ENCODE data around the gene NUDT16L1. TPM values are rescaled to one million over a fixed set of nuclear protein-coding genes. Genes with fewer than 3 reads are reported as not detected.

NUDT16L1 gene
- total RNA-seq, 2 donors from 2014 or later: 16.8 to 24.0 TPM

GRCh38 chr16:4660454-4661007 lies 32.8 kb upstream of the NUDT16L1 start:
- no peak for DNase-seq (ENCODE audit: low spot score)
- no peak for ATAC-seq (ENCODE audit: insufficient number of reproducible peaks, low FRiP score, low read depth)
- peaks cover 0 to 13% of the 10 kb centered on the region in 2 donors for H3K4me1 ChIP-seq (ENCODE audit: control insufficient read depth in 1 of 2, low read depth in 2 of 2)
- peaks cover 38% of the 10 kb centered on the region for H3K36me3 ChIP-seq
- H3K4me3 ChIP-seq: no peak overlapping the region
- H3K27me3 ChIP-seq (replicated peaks; ENCODE audit: insufficient read depth): no peaks in the 10 kb centered on the region
- H3K9me3 ChIP-seq: no peaks in the 10 kb centered on the region
- TF ChIP-seq, protein P1, sequence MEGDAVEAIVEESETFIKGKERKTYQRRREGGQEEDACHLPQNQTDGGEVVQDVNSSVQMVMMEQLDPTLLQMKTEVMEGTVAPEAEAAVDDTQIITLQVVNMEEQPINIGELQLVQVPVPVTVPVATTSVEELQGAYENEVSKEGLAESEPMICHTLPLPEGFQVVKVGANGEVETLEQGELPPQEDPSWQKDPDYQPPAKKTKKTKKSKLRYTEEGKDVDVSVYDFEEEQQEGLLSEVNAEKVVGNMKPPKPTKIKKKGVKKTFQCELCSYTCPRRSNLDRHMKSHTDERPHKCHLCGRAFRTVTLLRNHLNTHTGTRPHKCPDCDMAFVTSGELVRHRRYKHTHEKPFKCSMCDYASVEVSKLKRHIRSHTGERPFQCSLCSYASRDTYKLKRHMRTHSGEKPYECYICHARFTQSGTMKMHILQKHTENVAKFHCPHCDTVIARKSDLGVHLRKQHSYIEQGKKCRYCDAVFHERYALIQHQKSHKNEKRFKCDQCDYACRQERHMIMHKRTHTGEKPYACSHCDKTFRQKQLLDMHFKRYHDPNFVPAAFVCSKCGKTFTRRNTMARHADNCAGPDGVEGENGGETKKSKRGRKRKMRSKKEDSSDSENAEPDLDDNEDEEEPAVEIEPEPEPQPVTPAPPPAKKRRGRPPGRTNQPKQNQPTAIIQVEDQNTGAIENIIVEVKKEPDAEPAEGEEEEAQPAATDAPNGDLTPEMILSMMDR (IDR thresholded peaks at IDR 0.05): no peak
- no peak overlapping the region for H3K27ac ChIP-seq

- Histone ChIP-seq H3K36me3 (peaks cover 38% of the 10 kb centered on the region), H3K27me3 (replicated peaks; ENCODE audit: insufficient read depth) (no peaks in the 10 kb centered on the region), H3K9me3 (no peaks in the 10 kb centered on the region), H3K4me1 (ENCODE audit: control insufficient read depth in 1 of 2, low read depth in 2 of 2) (peaks cover 0 to 13% of the 10 kb centered on the region in 2 donors), H3K27ac (no peak overlapping the region), H3K4me3 (no peak overlapping the region)
- DNase-seq (ENCODE audit: low spot score) (no peak), ATAC-seq (ENCODE audit: insufficient number of reproducible peaks, low FRiP score, low read depth) (no peak)
- TF ChIP-seq, protein P1 (IDR thresholded peaks at IDR 0.05): no peak
These were observed 31.7 kb upstream of the NUDT16L1 start for GRCh38 chr16:4661661-4662060.

GRCh38 chr16:4663465-4663776 lies 29.9 kb upstream of the NUDT16L1 start:
- ATAC-seq (ENCODE audit: insufficient number of reproducible peaks, low FRiP score, low read depth) (no peak), DNase-seq (ENCODE audit: low spot score) (no peak)
- H3K27ac ChIP-seq: no peak overlapping the region
- H3K4me1 ChIP-seq (ENCODE audit: control insufficient read depth in 1 of 2, low read depth in 2 of 2): peaks cover 0 to 13% of the 10 kb centered on the region in 2 donors
- H3K27me3 ChIP-seq (replicated peaks; ENCODE audit: insufficient read depth): no peaks in the 10 kb centered on the region
- peaks cover 25% of the 10 kb centered on the region for H3K36me3 ChIP-seq
- no peaks in the 10 kb centered on the region for H3K9me3 ChIP-seq
- no peak overlapping the region for H3K4me3 ChIP-seq
- TF ChIP-seq, protein P1 (IDR thresholded peaks at IDR 0.05): no peak

DNA sequence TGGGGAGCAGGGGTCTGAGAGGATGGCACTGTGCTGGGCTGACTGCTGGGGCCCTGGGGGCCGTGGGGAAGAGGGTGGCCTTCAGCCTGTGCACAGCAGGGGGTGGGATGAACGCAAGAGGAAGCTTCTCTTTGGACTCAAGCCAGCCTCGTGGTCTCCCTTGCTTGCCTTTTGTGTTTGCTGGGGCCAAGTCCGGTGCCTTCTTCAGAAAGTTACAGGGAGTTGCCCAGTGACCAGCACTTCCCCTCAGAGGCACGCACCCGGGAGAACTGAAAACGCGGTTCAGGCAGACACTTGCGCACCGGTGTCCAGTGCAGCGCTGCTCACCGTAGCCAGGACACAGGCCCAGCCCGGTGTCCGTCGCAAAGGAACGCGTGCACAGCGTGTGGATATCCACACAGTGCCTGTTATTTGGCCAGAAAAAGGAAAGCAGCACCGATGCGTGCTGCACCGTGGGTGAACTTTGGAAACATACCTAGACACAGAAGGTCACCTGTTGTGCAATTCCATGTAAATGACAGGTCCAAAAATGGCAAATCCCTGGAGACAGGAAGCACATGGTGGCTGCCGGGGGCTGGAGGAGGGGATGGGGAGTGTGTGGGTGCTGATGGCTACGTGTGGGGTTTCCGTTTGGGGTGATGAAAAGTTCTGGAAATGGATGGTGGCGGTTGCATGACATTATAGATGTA lies 29.4 kb upstream of the NUDT16L1 start:
- H3K4me1 ChIP-seq (ENCODE audit: control insufficient read depth in 1 of 2, low read depth in 2 of 2): peaks cover 0 to 13% of the 10 kb centered on the region in 2 donors
- ATAC-seq (ENCODE audit: insufficient number of reproducible peaks, low FRiP score, low read depth) (no peak), DNase-seq (ENCODE audit: low spot score) (no peak)
- H3K27ac ChIP-seq: no peak overlapping the region
- TF ChIP-seq, protein P1 (IDR thresholded peaks at IDR 0.05): no peak
- no peaks in the 10 kb centered on the region for H3K9me3 ChIP-seq
- H3K27me3 ChIP-seq (replicated peaks; ENCODE audit: insufficient read depth): no peaks in the 10 kb centered on the region
- peaks cover 20% of the 10 kb centered on the region for H3K36me3 ChIP-seq
- no peak overlapping the region for H3K4me3 ChIP-seq

DNA sequence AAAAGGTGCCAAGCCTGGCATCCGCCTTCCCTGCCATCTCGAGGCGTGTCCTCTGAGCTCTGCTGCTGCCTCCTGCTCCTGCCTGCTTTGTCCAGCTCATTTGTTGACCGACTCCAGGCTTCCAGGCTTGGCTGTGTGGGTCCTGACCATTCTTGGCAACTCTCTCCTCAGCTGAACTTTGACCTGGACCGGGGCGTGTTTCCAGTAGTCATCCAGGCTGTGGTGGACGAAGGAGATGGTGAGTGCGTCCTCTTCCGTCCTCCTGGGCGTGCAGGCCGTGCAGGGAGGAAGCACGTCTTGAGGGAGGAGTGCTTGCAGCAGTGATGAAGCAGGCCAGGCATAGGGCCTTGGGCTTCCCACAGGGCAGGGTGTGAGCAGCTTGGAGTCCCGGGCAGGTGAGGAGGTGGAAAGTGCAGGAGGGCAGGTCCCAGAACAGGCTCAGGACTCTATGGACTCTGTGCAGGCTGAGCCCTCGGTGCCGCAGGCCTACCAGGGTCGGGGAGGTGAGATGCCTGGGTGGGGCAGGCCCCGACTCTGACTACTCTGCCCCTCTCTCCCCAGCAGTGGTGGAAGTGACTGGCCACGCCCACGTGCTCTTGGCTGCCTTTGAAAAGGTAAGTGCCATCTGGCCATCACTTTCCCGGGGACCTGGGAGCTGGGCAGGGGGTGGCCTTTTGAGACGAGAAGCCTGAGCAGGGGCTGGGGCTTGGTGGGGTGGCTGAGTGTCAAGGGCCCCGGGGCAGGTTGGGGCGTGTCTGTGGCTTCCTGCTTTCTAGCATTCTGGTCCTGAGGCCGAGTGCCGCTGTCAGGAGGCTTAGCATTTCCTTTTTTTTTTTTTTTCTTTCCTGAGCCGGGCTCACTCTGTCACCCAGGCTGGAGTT lies 28.6 kb upstream of the NUDT16L1 start:
- H3K27me3 ChIP-seq (replicated peaks; ENCODE audit: insufficient read depth): no peaks in the 10 kb centered on the region
- H3K36me3 ChIP-seq: peaks cover 28% of the 10 kb centered on the region
- peaks cover 0 to 7% of the 10 kb centered on the region in 2 donors for H3K4me1 ChIP-seq (ENCODE audit: control insufficient read depth in 1 of 2, low read depth in 2 of 2)
- TF ChIP-seq, protein P1 (IDR thresholded peaks at IDR 0.05): no peak
- H3K27ac ChIP-seq: no peak overlapping the region
- no peak overlapping the region for H3K4me3 ChIP-seq
- no peaks in the 10 kb centered on the region for H3K9me3 ChIP-seq
- DNase-seq (ENCODE audit: low spot score) (no peak), ATAC-seq (ENCODE audit: insufficient number of reproducible peaks, low FRiP score, low read depth) (no peak)

Measured in thoracic aorta (tissue), 2 donors.